Hepatocyte (in vitro differentiated cells): ENCODE data around the gene TMEM169. TPM values are rescaled to one million over a fixed set of nuclear protein-coding genes. Genes with fewer than 3 reads are reported as not detected.

Experiments used
- DNase-seq: peaks from one replicate; pipeline ENCODE4 v3.0.0-alpha.2; 2016; ENCODE audit warnings: low spot score
- H2AFZ ChIP-seq: fragments of 200-600 bp; sonication (generic); 2 replicates; pipeline ENCODE4 v1.6.0; 2016; ENCODE audit warnings: antibody characterized with exemption, mild to moderate bottlenecking
- H3K27ac ChIP-seq: fragments of 200-600 bp; sonication (generic); 2 replicates; pipeline ENCODE4 v1.5.1; 2016; ENCODE audit warnings: mild to moderate bottlenecking
- H3K27me3 ChIP-seq: fragments of 200-600 bp; sonication (generic); 2 replicates; pipeline ENCODE4 v1.6.1; 2016
- H3K36me3 ChIP-seq: fragments of 200-600 bp; sonication (generic); replicated peaks from 2 replicates; pipeline ENCODE4 v1.5.1; 2016; ENCODE audit warnings: low read depth; ENCODE audit not compliant: insufficient read depth
- H3K4me1 ChIP-seq: fragments of 200-600 bp; sonication (generic); 2 replicates; pipeline ENCODE4 v1.5.1; 2016; ENCODE audit warnings: mild to moderate bottlenecking, moderate library complexity; ENCODE audit not compliant: insufficient read depth
- H3K4me2 ChIP-seq: fragments of 200-600 bp; sonication (generic); 2 replicates; pipeline ENCODE4 v1.6.0; 2016
- H3K4me3 ChIP-seq: fragments of 200-600 bp; sonication (generic); 2 replicates; pipeline ENCODE4 v1.5.1; 2016; ENCODE audit warnings: mild to moderate bottlenecking
- H3K79me2 ChIP-seq: fragments of 200-600 bp; sonication (generic); 2 replicates; pipeline ENCODE4 v1.6.0; 2017; ENCODE audit warnings: mild to moderate bottlenecking
- H3K9me2 ChIP-seq: fragments of 200-600 bp; sonication (generic); replicated peaks from 2 replicates; pipeline ENCODE4 v1.6.0; 2017; ENCODE audit warnings: mild to moderate bottlenecking; ENCODE audit not compliant: insufficient read depth
- H3K9me3 ChIP-seq: fragments of 200-600 bp; sonication (generic); 2 replicates; pipeline ENCODE4 v1.5.1; 2016; ENCODE audit warnings: low read depth, mild to moderate bottlenecking
- H4K20me1 ChIP-seq: fragments of 200-600 bp; sonication (generic); 2 replicates; pipeline ENCODE4 v1.6.0; 2016; ENCODE audit warnings: mild to moderate bottlenecking; ENCODE audit not compliant: insufficient read depth, poor library complexity, severe bottlenecking
- CTCF ChIP-seq: fragments of 200-600 bp; sonication (generic); IDR thresholded peaks from 2 replicates; pipeline ENCODE4 v1.5.1; 2016; ENCODE audit warnings: antibody characterized with exemption, mild to moderate bottlenecking; ENCODE audit not compliant: poor library complexity
- EZH2 ChIP-seq: fragments of 200-600 bp; sonication (generic); IDR thresholded peaks from 2 replicates; pipeline ENCODE4 v1.6.1; 2016; ENCODE audit warnings: antibody characterized with exemption, mild to moderate bottlenecking, borderline replicate concordance
- EZH2phosphoT487 ChIP-seq: fragments of 200-600 bp; sonication (generic); IDR thresholded peaks from one replicate; pipeline ENCODE4 v1.6.1; 2018; ENCODE audit warnings: antibody characterized with exemption, mild to moderate bottlenecking, low read depth, moderate library complexity; ENCODE audit not compliant: unreplicated experiment, severe bottlenecking
- whole genome bisulfite sequencing: methylation state at CpG from one replicate; pipeline ENCODE4 v1.1.6; 2016; ENCODE audit warnings: low lambda C conversion rate; ENCODE audit errors: missing lambda C conversion rate; 5-methylcytosine and 5-hydroxymethylcytosine counted together
- polyA plus RNA-seq: library from polyadenylated mRNA; unstranded; fragments of >200 nt; fragmentation: Nextera tagmentation; extraction: Ambion mirVana; gene quantifications from 2 replicates; pipeline ENCODE4 v1.2.1, GENCODE V29; 2016
- total RNA-seq: library from RNA; depleted of rRNA; stranded (reverse); fragments of >200 nt; gene quantifications from 2 replicates; pipeline ENCODE4 v1.2.3, GENCODE V29; 2014

The TMEM169 gene
- total and polyA plus RNA-seq, 2 experiments from 2014 or later, result 0.91 to 1.1 TPM

- Histone ChIP-seq H3K79me2 (no peaks in the 10 kb centered on the region), H3K27ac (no peak overlapping the region), H3K4me2 (no peak overlapping the region), H3K36me3 (no peaks in the 10 kb centered on the region), H3K9me3 (no peaks in the 10 kb centered on the region), H3K27me3 (no peaks in the 10 kb centered on the region), H4K20me1 (no peaks in the 10 kb centered on the region), H3K4me3 (no peak overlapping the region), H3K4me1 (no peaks in the 10 kb centered on the region), H2AFZ (no peak overlapping the region), H3K9me2 (no peaks in the 10 kb centered on the region)
- TF ChIP-seq EZH2, result no peak
- TF ChIP-seq EZH2phosphoT487, result no peak
- TF ChIP-seq CTCF, result no peak
- DNase-seq, result no peak
- WGBS, result 94% methylated on average over 4 of the region's 4 CpGs
Measured at GRCh38 chr2:216101109-216101508, 19.4 kb downstream of the TMEM169 start.

GRCh38 chr2:216103213-216103612, 21.5 kb downstream of the TMEM169 start:
- Histone ChIP-seq H3K4me3 (no peak overlapping the region), H3K4me1 (peaks cover 3% of the 10 kb centered on the region), H4K20me1 (no peaks in the 10 kb centered on the region), H3K36me3 (no peaks in the 10 kb centered on the region), H2AFZ (no peak overlapping the region), H3K27ac (no peak overlapping the region), H3K9me2 (no peaks in the 10 kb centered on the region), H3K27me3 (no peaks in the 10 kb centered on the region), H3K4me2 (no peak overlapping the region), H3K9me3 (no peaks in the 10 kb centered on the region), H3K79me2 (no peaks in the 10 kb centered on the region)
- TF ChIP-seq EZH2 (no peak), CTCF (no peak), EZH2phosphoT487 (no peak)
- DNase-seq, result no peak
- 77% methylated on average over 1 of the region's 1 CpG for WGBS

- H3K27me3 ChIP-seq, result no peaks in the 10 kb centered on the region
- no peak overlapping the region for H3K27ac ChIP-seq
- WGBS, result 100% methylated on average over 1 of the region's 3 CpGs
- H3K4me2 ChIP-seq, result no peak overlapping the region
- H3K9me3 ChIP-seq, result no peaks in the 10 kb centered on the region
- peaks cover 4% of the 10 kb centered on the region for H3K79me2 ChIP-seq
- no peak overlapping the region for H3K4me3 ChIP-seq
- TF ChIP-seq EZH2phosphoT487, result no peak
- no peak for TF ChIP-seq EZH2
- no peak for TF ChIP-seq CTCF
- no peak for DNase-seq
- no peak overlapping the region for H2AFZ ChIP-seq
- no peaks in the 10 kb centered on the region for H4K20me1 ChIP-seq
- peaks cover 8% of the 10 kb centered on the region for H3K4me1 ChIP-seq
- no peaks in the 10 kb centered on the region for H3K9me2 ChIP-seq
- H3K36me3 ChIP-seq, result no peaks in the 10 kb centered on the region
Measured at GRCh38 chr2:216104691-216105090, 23.0 kb downstream of the TMEM169 start.

GRCh38 chr2:216107320-216107719, 25.6 kb downstream of the TMEM169 start:
- H3K4me2 ChIP-seq, result peak overlapping the region; percentile 71

More at GRCh38 chr2:216107320-216107719, 25.6 kb downstream of the TMEM169 start:
- Histone ChIP-seq H3K27me3 (no peaks in the 10 kb centered on the region), H3K4me1 (peaks cover 19% of the 10 kb centered on the region), H3K9me2 (no peaks in the 10 kb centered on the region), H2AFZ (peak overlapping the region; percentile 3), H4K20me1 (no peaks in the 10 kb centered on the region), H3K9me3 (no peaks in the 10 kb centered on the region), H3K27ac (peak overlapping the region; percentile 50), H3K79me2 (peaks cover 30% of the 10 kb centered on the region), H3K4me3 (no peak overlapping the region), H3K36me3 (no peaks in the 10 kb centered on the region)
- no peak for DNase-seq
- TF ChIP-seq EZH2 (no peak), CTCF (no peak), EZH2phosphoT487 (no peak)
- 71% methylated on average over 8 of the region's 8 CpGs for WGBS
